GM12878 (cell line): ENCODE data around the gene ARID3A. TPM values are rescaled to one million over a fixed set of nuclear protein-coding genes. Genes with fewer than 3 reads are reported as not detected.

Experiments
- ATAC-seq: fragments of 200-7000 bp; cut with Tn5 transposase; 3 replicates; pipeline ENCODE4 v1.9.1; 2020; ENCODE audit warnings: mild to moderate bottlenecking, moderate library complexity
- BruUV-seq: library from RNA; stranded (reverse); fragments of 400-500 nt; replicated peaks from 2 replicates; lab custom pipeline; 2021; lab: Mats Ljungman, UMichigan
- CTCF ChIA-PET: fragments of 300-600 bp; sonication (Branson Sonifier 250); formaldehyde crosslinking; extraction: SDS; loops from one replicate; lab custom pipeline; 2021; ENCODE audit warnings: inconsistent platforms; lab: Yijun Ruan, JAX
- POLR2A ChIA-PET: fragments of 350-600 bp; formaldehyde crosslinking; extraction: SDS; loops from one replicate; lab custom pipeline; 2021; ENCODE audit warnings: inconsistent platforms; lab: Charles Lee
- RAD21 ChIA-PET: fragments of 300-600 bp; sonication (Branson Sonifier 250); formaldehyde crosslinking; loops from one replicate; lab custom pipeline; 2023; ENCODE audit warnings: antibody characterized with exemption; ENCODE audit not compliant: unreplicated experiment; lab: Charles Lee
- SMC1A ChIA-PET: fragments of 300-600 bp; sonication (Branson Sonifier 250); formaldehyde crosslinking; loops from one replicate; lab custom pipeline; 2023; ENCODE audit not compliant: unreplicated experiment, uncharacterized antibody; lab: Charles Lee
- DNase-seq: peaks from one replicate; pipeline ENCODE4 v3.0.0-alpha.2; 2011; ENCODE audit warnings: low read depth, low spot score
- FAIRE-seq: peaks from 3 replicates; lab custom pipeline; 2011; peaks lifted over from hg19 to GRCh38; lab: Jason Lieb, UNC
- H2AFZ ChIP-seq: 2 replicates; pipeline ENCODE4 v1.6.0; 2011; ENCODE audit warnings: low read depth, low read length, control low read depth; ENCODE audit not compliant: control insufficient read depth
- H3K27ac ChIP-seq: 2 replicates; pipeline ENCODE4 v1.5.1; 2011; ENCODE audit warnings: control low read depth; ENCODE audit not compliant: control insufficient read depth, insufficient read depth
- H3K27me3 ChIP-seq, 2 experiments: replicated peaks in 1 of 2; 2 replicates each; pipeline versions ENCODE4 v1.6.0 to v1.6.1; 2011; ENCODE audit warnings: low read length in 1 of 2; ENCODE audit not compliant: control insufficient read depth in 2 of 2, insufficient read depth in 2 of 2
- H3K36me3 ChIP-seq, 2 experiments: 2 replicates each; pipeline ENCODE4 v1.5.1; 2011; ENCODE audit warnings: low read length in 1 of 2; ENCODE audit not compliant: control insufficient read depth in 2 of 2, insufficient read depth in 2 of 2
- H3K4me1 ChIP-seq: 2 replicates; pipeline ENCODE4 v1.6.1; 2011; ENCODE audit warnings: mild to moderate bottlenecking, low read length, moderate library complexity, mixed read lengths; ENCODE audit not compliant: control insufficient read depth, insufficient read depth
- H3K4me2 ChIP-seq: 2 replicates; pipeline ENCODE4 v1.6.0; 2011; ENCODE audit warnings: control low read depth; ENCODE audit not compliant: control insufficient read depth, insufficient read depth
- H3K4me3 ChIP-seq: fragments of 200-600 bp; sonication (generic); 2 replicates; pipeline ENCODE4 v1.5.1; 2016
- H3K79me2 ChIP-seq: 2 replicates; pipeline ENCODE4 v1.6.0; 2011; ENCODE audit warnings: low read length; ENCODE audit not compliant: control insufficient read depth, insufficient read depth
- H3K9ac ChIP-seq: 2 replicates; pipeline ENCODE4 v1.8.0; 2011; ENCODE audit warnings: low read length, control low read depth, mixed read lengths; ENCODE audit not compliant: control insufficient read depth, insufficient read depth
- H3K9me3 ChIP-seq: replicated peaks from 3 replicates; pipeline ENCODE4 v1.5.1; 2011; ENCODE audit warnings: mild to moderate bottlenecking, low read length; ENCODE audit not compliant: control insufficient read depth, insufficient read depth
- H4K20me1 ChIP-seq: 2 replicates; pipeline ENCODE4 v1.6.0; 2011; ENCODE audit not compliant: control insufficient read depth, insufficient read depth
- CEBPZ ChIP-seq: fragments of 150-350 bp; IDR thresholded peaks from 2 replicates; pipeline ENCODE4 v1.6.1; 2016; ENCODE audit warnings: low read depth, low read length
- FOXK2 ChIP-seq: fragments of 450-650 bp; IDR thresholded peaks from 2 replicates; pipeline ENCODE4 v1.6.1; 2017; ENCODE audit warnings: mild to moderate bottlenecking, moderate library complexity
- HDGF ChIP-seq: fragments of 450-650 bp; IDR thresholded peaks from 2 replicates; pipeline ENCODE4 v1.6.1; 2016; ENCODE audit warnings: antibody characterized with exemption
- NFYA ChIP-seq: IDR thresholded peaks from 2 replicates; pipeline ENCODE4 v1.6.1; 2011; ENCODE audit warnings: low read depth, mild to moderate bottlenecking, low read length, improper control_type of control experiment, borderline replicate concordance
- NKRF ChIP-seq: fragments of 450-650 bp; conservative IDR thresholded peaks from 2 replicates; pipeline ENCODE4 v1.6.1; 2017; ENCODE audit warnings: mild to moderate bottlenecking, moderate library complexity
- STAT1 ChIP-seq: fragments of 450-650 bp; conservative IDR thresholded peaks from 2 replicates; pipeline ENCODE4 v1.6.1; 2014; ENCODE audit warnings: antibody characterized with exemption, mild to moderate bottlenecking
- TCF12 ChIP-seq: IDR thresholded peaks from 2 replicates; pipeline ENCODE4 v1.6.1; 2011; ENCODE audit warnings: low read depth, mild to moderate bottlenecking, low read length
- YBX1 ChIP-seq: fragments of 450-650 bp; IDR thresholded peaks from 2 replicates; pipeline ENCODE4 v1.6.1; 2016; ENCODE audit warnings: antibody characterized with exemption
- ZNF687 ChIP-seq: fragments of 450-650 bp; IDR thresholded peaks from 2 replicates; pipeline ENCODE4 v1.6.1; 2017; ENCODE audit warnings: mild to moderate bottlenecking, moderate library complexity
- WGBS: methylation state at CpG from one replicate; pipeline ENCODE4 v1.1.6; 2016; ENCODE audit warnings: low lambda C conversion rate; ENCODE audit not compliant: insufficient replicate concordance, insufficient coverage; ENCODE audit errors: missing lambda C conversion rate; 5-methylcytosine and 5-hydroxymethylcytosine counted together
- in situ Hi-C: fragments of 300-500 bp; cut with MboI; formaldehyde crosslinking; loops from 9 replicates; pipeline ENCODE4 v1.14.3; 2018; ENCODE audit warnings: mixed read lengths
- intact Hi-C: fragments of 100-400 bp; cut with micrococcal nuclease; formaldehyde crosslinking; loops from one replicate; pipeline ENCODE4 v1.14.2; 2022; ENCODE audit not compliant: unreplicated experiment
- polyA plus RNA-seq, 11 experiments: library from polyadenylated mRNA; depleted of rRNA in 4 of 11; unstranded in 6 of 11; stranded (reverse) in 5 of 11; fragments of >200 nt; fragmentation: Nextera tagmentation in 4 of 11; fragmentation: Illumina TruSeq in 1 of 11; extraction: Ambion mirVana in 4 of 11; extraction: Trizol in 1 of 11; gene quantifications; 1 replicate in 1 of 11; 2 replicates in 10 of 11; pipeline versions ENCODE4 v1.2.1 to v1.2.3, GENCODE V29; 2011 to 2016; ENCODE audit warnings: inconsistent platforms in 2 of 11, missing spikeins in 2 of 11, low read depth in 1 of 11
- total RNA-seq, 4 experiments: library from RNA; depleted of rRNA in 3 of 4; stranded (reverse); fragments of >200 nt in 3 of 4; fragmentation: Illumina TruSeq in 1 of 4; extraction: Trizol in 1 of 4; gene quantifications; 2 replicates each; pipeline versions ENCODE4 v1.2.1 to v1.2.3, GENCODE V29; 2013 to 2021

The ARID3A gene
- total and polyA plus RNA-seq, 10 of the 15 experiments (the other 5 are each of a cell fraction or from before 2014, with no cell fraction given), result 0.76 to 70.0 (median 16.7) TPM

GRCh38 chr19:948842-949496 is 23.1 kb downstream of the ARID3A start (continued):
- TF ChIP-seq NKRF, result no peak
- no peak for TF ChIP-seq NFYA
- TF ChIP-seq FOXK2, result no peak

- Histone ChIP-seq H3K4me1 (peaks cover 79% of the 10 kb centered on the region), H3K79me2 (peaks cover 64% of the 10 kb centered on the region), H3K4me2 (peak overlapping the region; percentile 85), H2AFZ (no peak overlapping the region), H3K4me3 (peak overlapping the region; percentile 41), H3K36me3 (peaks cover 0 to 5% of the 10 kb centered on the region in 2 experiments; a peak in 3 of 4 replicates), H3K9me3 (no peaks in the 10 kb centered on the region), H3K27me3 (no peaks in the 10 kb centered on the region), H3K27ac (peak overlapping the region; percentile 95), H3K9ac (peak overlapping the region; percentile 39; the same call in 1 of the 2 replicates), H4K20me1 (no peaks in the 10 kb centered on the region)
- SMC1A ChIA-PET, result interaction anchor here (0.6 to 2.6 kb wide), 4 partner anchors 18 to 273 kb away, joined by 4 to 16 read pairs (median 4); no protein-coding TSS in a partner anchor
- 4% methylated on average over 15 of the region's 17 CpGs for WGBS
- FAIRE-seq (no peak), DNase-seq (no peak), ATAC-seq (no peak)
- BruUV-seq, result no TSS peak
- CTCF ChIA-PET, result no interaction called here
- POLR2A ChIA-PET, result interaction anchor here (0.6 to 1.3 kb wide), 4 partner anchors 18 to 316 kb away, joined by 3 to 4 read pairs (median 3); no protein-coding TSS in a partner anchor
- in situ Hi-C loops, result no loop called here
- RAD21 ChIA-PET, result interaction anchor here (0.8 to 1.1 kb wide), 3 partner anchors 25 to 69 kb away, joined by 3 to 4 read pairs (median 3); no protein-coding TSS in a partner anchor
- intact Hi-C loops, result no loop called here
- TF ChIP-seq ZNF687 (peak; percentile 45), CEBPZ (no peak), YBX1 (no peak), TCF12 (no peak), HDGF (0 out of 2 replicates have a peak, but pooled peaks have one; percentile 63), STAT1 (no peak)
Observed at GRCh38 chr19:950352-951066, 24.7 kb downstream of the ARID3A start.
